Measurements from ENCODE around the gene DONSON. TPM values are rescaled to one million over a fixed set of nuclear protein-coding genes. Genes with fewer than 3 reads are reported as not detected.
"Not testable (repeated sequence)": the region's sequence is repeated elsewhere in the genome, so short reads cannot be mapped to it uniquely, and the experiment has no call there.

The DONSON gene
- total RNA-seq = 10.1 and 12.4 TPM in 2 replicates
- 6.7 TPM for polyA plus RNA-seq (2012)

GRCh38 chr21:33588485-33589335 is at the start of gene DONSON:
TSS of gene DONSON (minus strand) at chr21:33588684. CDS start at chr21:33588641, 43 bp downstream.
- peak; percentile 89 for DNase-seq (ENCODE audit: low read depth)

- DNase-seq (ENCODE audit: low read depth) = no peak
Observed at GRCh38 chr21:33634254-33634653, 45.8 kb upstream of the DONSON start.

GRCh38 chr21:33626151-33626550 is 37.7 kb upstream of the DONSON start:
- not testable (repeated sequence) for DNase-seq (ENCODE audit: low read depth)

- no peak for DNase-seq (ENCODE audit: low read depth)
Observed at GRCh38 chr21:33622253-33622652, 33.8 kb upstream of the DONSON start.

GRCh38 chr21:33619726-33620125 is 31.2 kb upstream of the DONSON start:
- DNase-seq (ENCODE audit: low read depth) = no peak

- no peak for DNase-seq (ENCODE audit: low read depth)
Observed at GRCh38 chr21:33618407-33618806, 29.9 kb upstream of the DONSON start.

GRCh38 chr21:33617565-33617964 is 29.1 kb upstream of the DONSON start:
- not testable (repeated sequence) for DNase-seq (ENCODE audit: low read depth)

GRCh38 chr21:33611006-33611744 is 22.7 kb upstream of the DONSON start:
- no peak for DNase-seq (ENCODE audit: low read depth)

- no peak for DNase-seq (ENCODE audit: low read depth)
Observed at GRCh38 chr21:33608559-33608958, 20.1 kb upstream of the DONSON start.

- no peak for DNase-seq (ENCODE audit: low read depth)
Observed at GRCh38 chr21:33598051-33598450, 9.6 kb upstream of the DONSON start.

- DNase-seq (ENCODE audit: low read depth) = peak; percentile 47
Observed at GRCh38 chr21:33587792-33588484, 546 bp downstream of the DONSON start.

GRCh38 chr21:33586927-33587326 is 1.6 kb downstream of the DONSON start:
- DNase-seq (ENCODE audit: low read depth) = no peak

- no peak for DNase-seq (ENCODE audit: low read depth)
Observed at GRCh38 chr21:33584455-33584854, 4.0 kb downstream of the DONSON start.

- no peak for DNase-seq (ENCODE audit: low read depth)
Observed at GRCh38 chr21:33578959-33579542, 9.4 kb downstream of the DONSON start.

- DNase-seq (ENCODE audit: low read depth) = no peak
Observed at GRCh38 chr21:33578214-33578613, 10.3 kb downstream of the DONSON start.

GRCh38 chr21:33576741-33577141 is 11.7 kb downstream of the DONSON start:
- DNase-seq (ENCODE audit: low read depth) = not testable (repeated sequence)

- DNase-seq (ENCODE audit: low read depth) = no peak
Observed at GRCh38 chr21:33572350-33572749, 16.1 kb downstream of the DONSON start.

- no peak for DNase-seq (ENCODE audit: low read depth)
Observed at GRCh38 chr21:33569991-33570390, 18.5 kb downstream of the DONSON start.

GRCh38 chr21:33568448-33568847 is 20.0 kb downstream of the DONSON start:
- DNase-seq (ENCODE audit: low read depth) = no peak

- no peak for DNase-seq (ENCODE audit: low read depth)
Observed at GRCh38 chr21:33567914-33568313, 20.6 kb downstream of the DONSON start.

- DNase-seq (ENCODE audit: low read depth) = no peak
Observed at GRCh38 chr21:33566514-33566913, 22.0 kb downstream of the DONSON start.

All from myocyte (in vitro differentiated cells).